Measurements from ENCODE around the gene CCL25. TPM values are rescaled to one million over a fixed set of nuclear protein-coding genes. Genes with fewer than 3 reads are reported as not detected.

CCL25 gene
- total and polyA plus RNA-seq, 11 donors: not detected

- Histone ChIP-seq H3K36me3 (no peaks in the 10 kb centered on the region), H3K9me3 (peaks cover 0 to 30% (median 7%) of the 10 kb centered on the region in 12 donors), H3K4me1 (peaks cover 0 to 4% (median 0%) of the 10 kb centered on the region in 12 donors), H3K4me3 (no peak overlapping the region), H3K27ac (no peak overlapping the region), H3K27me3 (peaks cover 0 to 13% (median 5%) of the 10 kb centered on the region in 9 donors)
- intact Hi-C loops (cut with DNase I): no loop called here
- TF ChIP-seq, protein P1, sequence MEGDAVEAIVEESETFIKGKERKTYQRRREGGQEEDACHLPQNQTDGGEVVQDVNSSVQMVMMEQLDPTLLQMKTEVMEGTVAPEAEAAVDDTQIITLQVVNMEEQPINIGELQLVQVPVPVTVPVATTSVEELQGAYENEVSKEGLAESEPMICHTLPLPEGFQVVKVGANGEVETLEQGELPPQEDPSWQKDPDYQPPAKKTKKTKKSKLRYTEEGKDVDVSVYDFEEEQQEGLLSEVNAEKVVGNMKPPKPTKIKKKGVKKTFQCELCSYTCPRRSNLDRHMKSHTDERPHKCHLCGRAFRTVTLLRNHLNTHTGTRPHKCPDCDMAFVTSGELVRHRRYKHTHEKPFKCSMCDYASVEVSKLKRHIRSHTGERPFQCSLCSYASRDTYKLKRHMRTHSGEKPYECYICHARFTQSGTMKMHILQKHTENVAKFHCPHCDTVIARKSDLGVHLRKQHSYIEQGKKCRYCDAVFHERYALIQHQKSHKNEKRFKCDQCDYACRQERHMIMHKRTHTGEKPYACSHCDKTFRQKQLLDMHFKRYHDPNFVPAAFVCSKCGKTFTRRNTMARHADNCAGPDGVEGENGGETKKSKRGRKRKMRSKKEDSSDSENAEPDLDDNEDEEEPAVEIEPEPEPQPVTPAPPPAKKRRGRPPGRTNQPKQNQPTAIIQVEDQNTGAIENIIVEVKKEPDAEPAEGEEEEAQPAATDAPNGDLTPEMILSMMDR (IDR thresholded peaks at IDR 0.05): no peak
- no peak for TF ChIP-seq POLR2A (IDR thresholded peaks at IDR 0.05)
- no peak for ATAC-seq
- 74 to 83% (median 78%) methylated on average over 15 to 19 of the region's 19 CpGs for WGBS, 4 donors
- DNase-seq: no peak
Measured at GRCh38 chr19:8089664-8090601, 37.4 kb downstream of the CCL25 start.

DNA sequence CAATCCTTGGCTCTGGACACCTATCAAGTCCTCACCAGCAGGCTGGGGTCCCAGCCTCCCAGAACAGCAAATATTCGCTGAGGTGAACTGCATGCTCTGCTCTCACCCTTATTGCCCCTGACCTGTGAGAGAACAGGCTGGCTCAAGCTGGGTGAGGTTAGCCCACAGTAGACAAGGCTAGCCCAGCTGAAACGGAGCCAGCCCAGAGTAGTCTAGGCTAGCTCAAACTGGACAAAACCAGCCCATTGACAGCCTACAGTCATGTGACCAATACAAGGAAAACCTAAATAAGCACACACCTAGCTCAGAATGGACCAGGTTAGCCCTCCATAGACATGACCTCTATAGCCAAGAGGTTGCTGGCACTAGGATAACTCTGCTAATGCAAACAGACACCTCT, 38.4 kb downstream of the CCL25 start:
- H3K36me3 ChIP-seq: no peaks in the 10 kb centered on the region
- TF ChIP-seq POLR2A (IDR thresholded peaks at IDR 0.05): no peak
- TF ChIP-seq, protein P1 (IDR thresholded peaks at IDR 0.05): no peak
- no peak overlapping the region for H3K27ac ChIP-seq
- H3K4me3 ChIP-seq: no peak overlapping the region
- WGBS, 4 donors: 93 to 94% (median 93%) methylated on average over 2 of the region's 2 CpGs
- ATAC-seq (no peak), DNase-seq (no peak)
- peaks cover 0 to 41% (median 17%) of the 10 kb centered on the region in 12 donors for H3K9me3 ChIP-seq
- peaks cover 0 to 3% (median 0%) of the 10 kb centered on the region in 12 donors for H3K4me1 ChIP-seq
- H3K27me3 ChIP-seq: peaks cover 0 to 13% (median 5%) of the 10 kb centered on the region in 9 donors
- intact Hi-C loops (cut with DNase I): no loop called here

DNA sequence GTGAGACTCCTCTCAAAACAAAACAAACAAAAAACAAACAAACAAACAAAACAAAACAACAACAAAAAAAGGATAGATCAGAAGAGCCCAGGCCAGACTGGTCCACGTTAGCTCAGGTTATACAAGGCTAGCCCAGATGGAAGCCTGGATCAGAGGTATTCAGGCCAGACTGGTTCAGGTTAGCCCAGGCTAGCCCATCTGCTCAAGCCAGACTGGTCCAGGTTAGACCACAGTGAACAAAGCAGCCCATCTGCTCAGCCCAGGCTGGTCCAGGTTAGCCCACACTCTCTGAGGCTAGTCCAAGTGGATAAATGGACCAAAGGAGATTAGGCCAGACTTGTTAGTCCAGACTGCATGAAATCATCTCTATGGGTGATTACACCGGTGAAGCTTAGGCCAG, 41.2 kb downstream of the CCL25 start:
- H3K4me1 ChIP-seq: no peaks in the 10 kb centered on the region
- intact Hi-C loops (cut with DNase I): no loop called here
- 94 to 100% (median 95%) methylated on average over 2 of the region's 2 CpGs for WGBS, 4 donors

GRCh38 chr19:8094336-8094735, 41.8 kb downstream of the CCL25 start:
- Histone ChIP-seq H3K27me3 (peaks cover 0 to 5% (median 0%) of the 10 kb centered on the region in 9 donors), H3K27ac (no peak overlapping the region), H3K9me3 (peaks cover 0 to 62% (median 31%) of the 10 kb centered on the region in 12 donors), H3K4me3 (no peak overlapping the region), H3K36me3 (no peaks in the 10 kb centered on the region), H3K4me1 (no peaks in the 10 kb centered on the region)
- intact Hi-C loops (cut with DNase I): no loop called here
- DNase-seq: no peak
- no peak for TF ChIP-seq POLR2A (IDR thresholded peaks at IDR 0.05)
- TF ChIP-seq, protein P1 (IDR thresholded peaks at IDR 0.05): no peak
- ATAC-seq: no peak
- 81 to 89% (median 84%) methylated on average over 4 to 6 of the region's 6 CpGs for WGBS, 4 donors

More for the DNA sequence above, 41.2 kb downstream of the CCL25 start:
- Histone ChIP-seq H3K36me3 (no peaks in the 10 kb centered on the region), H3K9me3 (peaks cover 0 to 62% (median 31%) of the 10 kb centered on the region in 12 donors), H3K27ac (no peak overlapping the region), H3K4me3 (no peak overlapping the region), H3K27me3 (peaks cover 0 to 5% (median 0%) of the 10 kb centered on the region in 9 donors)
- no peak for DNase-seq
- no peak for ATAC-seq
- TF ChIP-seq, protein P1 (IDR thresholded peaks at IDR 0.05): no peak
- TF ChIP-seq POLR2A (IDR thresholded peaks at IDR 0.05): no peak
